OCI-LY3 (cell line): Measurements from ENCODE around the gene TINCR.

Source experiments
- H2AFZ ChIP-seq: fragments of 200-600, 300-600 bp; shearing (Covaris generic); 2 replicates; pipeline ENCODE4 v1.6.0; 2014; ENCODE audit warnings: antibody characterized with exemption, low read depth, low read length
- H3K27ac ChIP-seq: fragments of 200-600, 300-600 bp; sonication (generic); 2 replicates; pipeline ENCODE4 v1.5.1; 2014; ENCODE audit warnings: mild to moderate bottlenecking, low read length, moderate library complexity, mixed read lengths
- H3K27me3 ChIP-seq: fragments of 200-600, 300-600 bp; sonication (generic); 2 replicates; pipeline ENCODE4 v1.6.1; 2014; ENCODE audit warnings: low read depth, low read length, mixed read lengths
- H3K36me3 ChIP-seq: fragments of 200-600, 300-600 bp; sonication (generic); replicated peaks from 2 replicates; pipeline ENCODE3; 2014; ENCODE audit warnings: low read depth, low read length, mixed read lengths
- H3K4me1 ChIP-seq: fragments of 300-600, 200-600 bp; sonication (generic); 2 replicates; pipeline ENCODE4 v1.6.1; 2014; ENCODE audit warnings: low read length, mixed read lengths
- H3K4me2 ChIP-seq: fragments of 200-600, 300-600 bp; sonication (generic); 2 replicates; pipeline ENCODE4 v1.6.1; 2014; ENCODE audit warnings: low read length, mixed read lengths
- H3K4me3 ChIP-seq: fragments of 300-600, 200-600 bp; sonication (generic); 2 replicates; pipeline ENCODE4 v1.5.1; 2014; ENCODE audit warnings: antibody characterized with exemption, mild to moderate bottlenecking, low read length, moderate library complexity
- H3K79me2 ChIP-seq: fragments of 300-600, 200-600 bp; shearing (Covaris generic); 2 replicates; pipeline ENCODE4 v1.6.1; 2014; ENCODE audit warnings: mild to moderate bottlenecking, low read length, mixed read lengths
- H3K9ac ChIP-seq: fragments of 300-600, 200-600 bp; shearing (Covaris generic); 2 replicates; pipeline ENCODE4 v1.6.0; 2014; ENCODE audit warnings: mild to moderate bottlenecking, low read length, moderate library complexity
- H3K9me3 ChIP-seq: fragments of 200-600, 300-600 bp; shearing (Covaris generic); 2 replicates; pipeline ENCODE4 v1.6.1; 2014; ENCODE audit warnings: low read length, mixed read lengths; ENCODE audit not compliant: insufficient read depth
- H4K20me1 ChIP-seq: fragments of 200-600, 300-600 bp; sonication (generic); 2 replicates; pipeline ENCODE4 v1.6.1; 2016; ENCODE audit warnings: low read length, mixed read lengths; ENCODE audit not compliant: insufficient read depth
- CTCF ChIP-seq: fragments of 200-600, 300-600 bp; sonication (generic); IDR thresholded peaks from 2 replicates; pipeline ENCODE4 v1.5.1; 2014; ENCODE audit warnings: antibody characterized with exemption, low read length, low read depth
- EZH2phosphoT487 ChIP-seq: fragments of 200-600 bp; shearing (Covaris generic); IDR thresholded peaks from 2 replicates; pipeline ENCODE4 v1.6.1; 2018; ENCODE audit warnings: antibody characterized with exemption, mixed run types, low read depth

Gene TINCR

DNA sequence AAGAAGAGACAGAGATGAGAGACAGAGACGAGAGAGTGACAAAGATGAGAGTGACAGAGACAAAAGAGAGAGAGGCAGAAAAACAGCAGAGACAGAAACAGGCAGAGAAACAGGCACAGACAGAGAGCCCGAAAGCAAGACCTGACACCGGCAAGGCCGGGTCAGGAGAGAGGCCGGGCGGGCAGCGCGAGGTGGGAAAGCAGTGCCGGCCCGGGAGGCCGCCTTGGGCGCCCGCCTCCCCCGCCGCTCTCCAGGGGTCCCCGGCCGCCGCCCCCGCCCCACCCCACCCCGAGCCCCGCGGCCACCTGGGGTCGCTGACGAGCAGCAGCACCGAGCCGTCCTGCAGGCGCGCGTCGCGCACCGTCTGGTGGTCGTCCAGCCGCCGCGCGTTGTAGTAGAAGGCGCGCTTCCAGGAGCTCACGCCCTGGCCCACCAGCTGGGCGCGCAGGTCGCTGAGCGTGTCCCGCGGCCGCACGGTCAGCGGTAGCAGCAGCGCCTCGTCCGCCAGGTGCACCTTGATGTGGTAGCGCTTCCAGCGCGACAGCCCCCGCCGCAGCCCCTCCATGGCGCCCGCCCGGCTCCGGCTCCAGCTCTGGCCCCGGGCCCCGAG lies at the start of gene TINCR:
Gene TINCR (minus strand): TSS at position 594 of the 610 bp plus-strand sequence.
- H3K27ac ChIP-seq: no peak within 1 kb of the TSS
- H3K4me2 ChIP-seq: no peak within 1 kb of the TSS
- H3K79me2 ChIP-seq: no peaks in the 10 kb centered on the region
- no peaks in the 10 kb centered on the region for H3K9me3 ChIP-seq
- no peak within 1 kb of the TSS for H3K9ac ChIP-seq
- TF ChIP-seq EZH2phosphoT487: no peak
- no peak for TF ChIP-seq CTCF
- no peaks in the 10 kb centered on the region for H3K36me3 ChIP-seq
- no peaks in the 10 kb centered on the region for H3K4me1 ChIP-seq
- H3K27me3 ChIP-seq: no peaks in the 10 kb centered on the region
- H4K20me1 ChIP-seq: no peaks in the 10 kb centered on the region
- no peak within 1 kb of the TSS for H2AFZ ChIP-seq
- H3K4me3 ChIP-seq: no peak within 1 kb of the TSS

GRCh38 chr19:5617080-5617479 lies 49.3 kb upstream of the TINCR start:
- H4K20me1 ChIP-seq: peaks cover 25% of the 10 kb centered on the region

DNA sequence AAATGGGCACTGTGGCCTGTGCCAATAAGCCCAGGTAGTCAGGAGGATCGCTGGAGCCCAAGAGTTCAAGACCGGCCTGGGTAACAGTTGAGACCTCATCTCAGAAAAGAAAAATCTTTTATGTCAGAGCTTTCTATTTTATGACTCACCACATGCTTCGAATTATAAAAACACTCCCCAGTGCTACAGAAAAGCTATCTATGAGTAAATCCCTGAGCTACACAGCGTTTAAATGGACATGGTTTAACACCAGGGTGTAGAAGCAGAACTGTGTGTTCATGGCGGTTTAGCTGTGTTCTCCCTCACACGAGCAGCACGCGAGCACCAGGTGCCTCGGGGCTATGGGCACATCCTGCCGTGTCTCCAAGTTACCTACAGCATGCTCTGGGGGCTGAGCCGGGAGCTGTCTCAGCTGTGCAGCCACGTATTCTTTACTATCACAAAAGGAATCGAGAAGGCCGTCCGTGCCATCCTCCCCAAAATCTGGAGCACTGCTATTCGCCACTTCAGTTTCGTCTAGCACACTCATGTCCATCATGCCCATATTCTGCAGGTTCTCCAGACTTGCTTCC lies 48.1 kb upstream of the TINCR start:
- no peak overlapping the region for H3K4me3 ChIP-seq
- no peak overlapping the region for H3K27ac ChIP-seq
- peaks cover 14% of the 10 kb centered on the region; the same call in 1 of the 2 replicates for H4K20me1 ChIP-seq
- no peak overlapping the region for H3K4me2 ChIP-seq
- H3K9me3 ChIP-seq: no peaks in the 10 kb centered on the region
- peaks cover 75% of the 10 kb centered on the region for H3K79me2 ChIP-seq
- H3K4me1 ChIP-seq: peaks cover 11% of the 10 kb centered on the region
- H3K27me3 ChIP-seq: no peaks in the 10 kb centered on the region
- peaks cover 80% of the 10 kb centered on the region for H3K36me3 ChIP-seq
- TF ChIP-seq CTCF (no peak), EZH2phosphoT487 (no peak)
- no peak overlapping the region for H2AFZ ChIP-seq
- no peak overlapping the region for H3K9ac ChIP-seq

More at GRCh38 chr19:5617080-5617479, 49.3 kb upstream of the TINCR start:
- no peak overlapping the region for H3K9ac ChIP-seq
- peaks cover 86% of the 10 kb centered on the region for H3K79me2 ChIP-seq
- no peak for TF ChIP-seq EZH2phosphoT487
- TF ChIP-seq CTCF: no peak
- no peak overlapping the region for H3K27ac ChIP-seq
- no peaks in the 10 kb centered on the region for H3K9me3 ChIP-seq
- no peak overlapping the region for H3K4me3 ChIP-seq
- no peak overlapping the region for H3K4me2 ChIP-seq
- H3K4me1 ChIP-seq: peaks cover 17% of the 10 kb centered on the region
- no peak overlapping the region for H2AFZ ChIP-seq
- no peaks in the 10 kb centered on the region for H3K27me3 ChIP-seq
- H3K36me3 ChIP-seq: peaks cover 78% of the 10 kb centered on the region

- Histone ChIP-seq H3K27ac (no peak overlapping the region), H3K79me2 (peaks cover 67% of the 10 kb centered on the region), H3K9ac (no peak overlapping the region), H3K4me2 (no peak overlapping the region), H3K9me3 (no peaks in the 10 kb centered on the region), H3K36me3 (peaks cover 76% of the 10 kb centered on the region), H3K4me1 (no peaks in the 10 kb centered on the region), H2AFZ (no peak overlapping the region), H3K27me3 (no peaks in the 10 kb centered on the region), H4K20me1 (peaks cover 14% of the 10 kb centered on the region; the same call in 1 of the 2 replicates), H3K4me3 (no peak overlapping the region)
- TF ChIP-seq EZH2phosphoT487 (no peak), CTCF (no peak)
Measured at GRCh38 chr19:5612891-5613865, 45.4 kb upstream of the TINCR start.
